Uterus (tissue), 4 donors: ENCODE data around the gene ZPLD1. TPM values are rescaled to one million over a fixed set of nuclear protein-coding genes. Genes with fewer than 3 reads are reported as not detected.

ENCODE experiments used
- DNase-seq, 2 donors: peaks; one replicate each; pipeline ENCODE4 v3.0.0-alpha.2; 2019 to 2020
- H3K27ac ChIP-seq, 2 donors: fragments of 200-600 bp; sonication (generic); 1 replicate in 1 of 2; 2 replicates in 1 of 2; pipeline ENCODE4 v1.5.1; 2016 to 2018
- H3K27me3 ChIP-seq, 2 donors: fragments of 200-600 bp; sonication (generic); one replicate each; pipeline ENCODE4 v1.5.1; 2018 to 2019; ENCODE audit warnings: control low read depth in 1 of 2
- H3K36me3 ChIP-seq, 2 donors: fragments of 200-600 bp; sonication (generic); one replicate each; pipeline ENCODE4 v1.5.1; 2019; ENCODE audit warnings: control low read depth in 1 of 2
- H3K4me1 ChIP-seq, 2 donors: fragments of 200-600 bp; sonication (generic); one replicate each; pipeline ENCODE4 v1.5.1; 2018 to 2019; ENCODE audit warnings: control low read depth in 1 of 2
- H3K4me3 ChIP-seq, 2 donors: fragments of 200-600 bp; sonication (generic); 1 replicate in 1 of 2; 2 replicates in 1 of 2; pipeline ENCODE4 v1.5.1; 2018 to 2019; ENCODE audit warnings: mild to moderate bottlenecking in 1 of 2
- H3K9me3 ChIP-seq, 2 donors: fragments of 200-600 bp; sonication (generic); one replicate each; pipeline ENCODE4 v1.5.1; 2019; ENCODE audit warnings: control low read depth in 1 of 2
- CTCF ChIP-seq, 4 experiments: fragments of 200-600 bp in 2 of 4; fragments of 450-650 bp in 2 of 4; sonication (generic) in 2 of 4; IDR thresholded peaks; one replicate each; pipeline ENCODE4 v1.5.1; 2016 to 2019; ENCODE audit warnings: antibody characterized with exemption in 4 of 4, mild to moderate bottlenecking in 2 of 4, moderate library complexity in 1 of 4
- POLR2A ChIP-seq, 2 donors: fragments of 450-650 bp; IDR thresholded peaks; one replicate each; pipeline ENCODE4 v1.6.1; 2016; ENCODE audit warnings: antibody characterized with exemption in 2 of 2, mild to moderate bottlenecking in 1 of 2, moderate library complexity in 1 of 2
- intact Hi-C: fragments of 100-400 bp; cut with DNase I; formaldehyde crosslinking; loops from one replicate; pipeline ENCODE4 v1.15.1; 2023; ENCODE audit warnings: low total_unique reads
- total RNA-seq, 4 donors: library from RNA; depleted of rRNA in 3 of 4; stranded (reverse); fragments of >200 nt in 3 of 4; gene quantifications; one replicate each; pipeline versions ENCODE4 v1.1.0 to v1.2.4, GENCODE V29; 2014 to 2023
- donor health status: DM: yes; HTN: yes; CAD: no.

The ZPLD1 gene
- total RNA-seq, 4 donors from 2014 or later, result 0.07 TPM; not detected in 3

- Histone ChIP-seq H3K4me3 (no peak overlapping the region), H3K27ac (no peak overlapping the region), H3K36me3 (no peaks in the 10 kb centered on the region), H3K9me3 (no peaks in the 10 kb centered on the region), H3K27me3 (no peaks in the 10 kb centered on the region), H3K4me1 (no peaks in the 10 kb centered on the region)
- no peak for DNase-seq
- intact Hi-C loops, result no loop called here
- TF ChIP-seq POLR2A (IDR thresholded peaks at IDR 0.05) (no peak), CTCF (IDR thresholded peaks at IDR 0.05) (no peak)
Observed at GRCh38 chr3:102476198-102476597, 41.4 kb downstream of the ZPLD1 start.

- no peaks in the 10 kb centered on the region for H3K27me3 ChIP-seq
- H3K36me3 ChIP-seq, result no peaks in the 10 kb centered on the region
- H3K4me3 ChIP-seq, result no peak overlapping the region
- H3K9me3 ChIP-seq, result no peaks in the 10 kb centered on the region
- intact Hi-C loops, result no loop called here
- TF ChIP-seq POLR2A (IDR thresholded peaks at IDR 0.05) (no peak), CTCF (IDR thresholded peaks at IDR 0.05) (no peak)
- H3K4me1 ChIP-seq, result no peaks in the 10 kb centered on the region
- DNase-seq, result no peak
- H3K27ac ChIP-seq, result no peak overlapping the region
Observed at GRCh38 chr3:102478160-102478559, 43.3 kb downstream of the ZPLD1 start.

- no peak for TF ChIP-seq POLR2A (IDR thresholded peaks at IDR 0.05)
- no peak for TF ChIP-seq CTCF (IDR thresholded peaks at IDR 0.05)
- intact Hi-C loops, result no loop called here
- no peaks in the 10 kb centered on the region for H3K9me3 ChIP-seq
- H3K4me3 ChIP-seq, result no peak overlapping the region
- H3K4me1 ChIP-seq, result no peaks in the 10 kb centered on the region
- no peaks in the 10 kb centered on the region for H3K36me3 ChIP-seq
- H3K27ac ChIP-seq, result no peak overlapping the region
- H3K27me3 ChIP-seq, result no peaks in the 10 kb centered on the region
- DNase-seq, result no peak
Observed at GRCh38 chr3:102480139-102480538, 45.3 kb downstream of the ZPLD1 start.

GRCh38 chr3:102481050-102481449 lies 46.2 kb downstream of the ZPLD1 start:
- Histone ChIP-seq H3K4me3 (no peak overlapping the region), H3K27ac (no peak overlapping the region), H3K36me3 (no peaks in the 10 kb centered on the region), H3K27me3 (no peaks in the 10 kb centered on the region), H3K4me1 (no peaks in the 10 kb centered on the region), H3K9me3 (no peaks in the 10 kb centered on the region)
- DNase-seq, result no peak
- intact Hi-C loops, result no loop called here
- TF ChIP-seq POLR2A (IDR thresholded peaks at IDR 0.05) (no peak), CTCF (IDR thresholded peaks at IDR 0.05) (no peak)

GRCh38 chr3:102483556-102483955 lies 48.7 kb downstream of the ZPLD1 start:
- Histone ChIP-seq H3K27me3 (no peaks in the 10 kb centered on the region), H3K4me1 (no peaks in the 10 kb centered on the region), H3K4me3 (no peak overlapping the region), H3K9me3 (no peaks in the 10 kb centered on the region), H3K36me3 (no peaks in the 10 kb centered on the region), H3K27ac (no peak overlapping the region)
- DNase-seq, result no peak
- TF ChIP-seq CTCF (IDR thresholded peaks at IDR 0.05), result no peak
- TF ChIP-seq POLR2A (IDR thresholded peaks at IDR 0.05), result no peak
- intact Hi-C loops, result no loop called here
